ENCODE measurements around the gene SLAIN1.
"Not testable (repeated sequence)": the region's sequence is repeated elsewhere in the genome, so short reads cannot be mapped to it uniquely, and the experiment has no call there.

The SLAIN1 gene

DNA sequence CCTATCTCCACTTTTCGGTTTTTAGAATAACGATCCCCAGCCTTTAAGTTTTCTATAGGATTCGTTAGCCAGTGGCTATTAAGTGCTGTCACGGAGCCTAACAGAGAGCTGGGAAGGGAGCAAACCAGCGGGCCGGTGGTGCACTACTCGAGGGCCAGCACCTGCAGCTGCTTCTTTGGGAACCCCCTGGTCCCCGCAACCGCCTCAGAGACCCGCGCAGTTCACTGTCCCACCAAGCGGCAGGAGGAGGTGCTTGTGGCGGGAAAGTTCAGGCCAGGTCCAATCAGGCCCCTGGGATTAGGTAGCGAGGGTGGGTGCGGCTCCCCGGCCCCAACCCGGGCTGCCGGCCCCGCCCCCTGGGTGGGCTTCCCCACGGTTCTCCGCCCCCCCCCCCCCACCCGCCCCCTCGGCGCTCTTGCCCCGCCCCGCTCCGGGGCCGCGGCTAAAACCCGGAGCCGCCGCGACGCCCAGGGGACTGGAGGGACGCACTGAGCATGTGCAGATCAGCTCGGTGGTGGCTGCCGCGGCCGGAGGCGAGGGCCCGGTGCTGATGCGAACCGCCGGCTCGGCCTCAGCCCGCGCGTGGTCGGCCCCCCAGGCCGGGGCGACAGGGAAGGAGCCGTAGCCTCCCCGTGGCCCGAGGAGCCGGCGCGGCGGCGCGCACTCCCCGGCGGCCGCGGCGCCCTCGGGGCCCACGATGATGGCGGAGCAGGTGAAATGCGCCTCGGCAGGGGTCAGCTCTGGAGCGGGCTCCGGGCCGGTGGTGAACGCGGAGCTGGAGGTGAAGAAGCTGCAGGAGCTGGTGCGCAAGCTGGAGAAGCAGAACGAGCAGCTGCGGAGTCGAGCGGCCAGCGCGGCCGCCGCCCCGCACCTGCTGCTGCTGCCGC, at the start of gene SLAIN1:
TSS of gene SLAIN1 (plus strand) at position 471 of the 887 bp plus-strand sequence. CDS start at position 698, 227 bp downstream.
- in situ Hi-C loops (cut with MboI; ENCODE audit: low pct_unique_long_range_greater_than_20kb, low sequenced_read_pairs) = no loop called here
- peak; percentile 64 for DNase-seq

DNA sequence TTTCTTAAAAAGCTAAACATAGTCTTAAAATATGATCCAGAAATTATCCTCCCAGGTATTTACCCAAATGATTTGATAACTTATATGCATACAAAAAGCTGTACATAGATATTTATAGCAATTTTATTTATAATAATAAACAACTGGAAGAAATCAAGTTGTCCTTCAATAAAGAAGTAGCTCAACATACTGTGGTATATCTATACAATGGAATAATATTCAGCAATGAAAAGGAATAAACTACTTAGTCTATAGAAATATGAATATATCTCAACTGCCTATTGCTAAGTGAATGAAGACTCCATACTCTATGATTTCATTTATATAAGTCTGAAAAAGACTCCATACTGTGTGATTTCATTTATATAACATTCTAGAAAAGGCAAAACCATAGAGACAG, 47.1 kb upstream of the SLAIN1 start:
- no peak for DNase-seq
- in situ Hi-C loops (cut with MboI; ENCODE audit: low pct_unique_long_range_greater_than_20kb, low sequenced_read_pairs) = no loop called here

DNA sequence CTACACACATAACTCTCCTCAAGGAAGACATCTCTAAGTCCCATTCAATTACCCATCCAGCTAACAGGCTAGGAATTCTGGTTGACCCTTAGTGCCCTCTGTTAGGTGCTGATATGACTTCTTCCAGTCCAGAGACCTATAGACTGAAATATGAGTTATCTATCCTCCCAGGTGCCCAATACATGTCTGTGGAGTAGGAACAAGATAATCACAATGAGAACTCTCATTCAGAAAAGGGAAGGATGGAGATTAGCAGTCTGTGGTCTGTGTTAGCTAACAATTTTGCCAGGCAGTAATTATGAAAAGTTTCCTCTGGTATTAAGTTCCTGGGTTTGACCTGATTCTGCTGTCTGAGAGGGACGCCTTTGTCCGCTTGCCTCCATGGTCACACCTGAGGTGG, 44.2 kb upstream of the SLAIN1 start:
- in situ Hi-C loops (cut with MboI; ENCODE audit: low pct_unique_long_range_greater_than_20kb, low sequenced_read_pairs) = no loop called here
- no peak for DNase-seq

DNA sequence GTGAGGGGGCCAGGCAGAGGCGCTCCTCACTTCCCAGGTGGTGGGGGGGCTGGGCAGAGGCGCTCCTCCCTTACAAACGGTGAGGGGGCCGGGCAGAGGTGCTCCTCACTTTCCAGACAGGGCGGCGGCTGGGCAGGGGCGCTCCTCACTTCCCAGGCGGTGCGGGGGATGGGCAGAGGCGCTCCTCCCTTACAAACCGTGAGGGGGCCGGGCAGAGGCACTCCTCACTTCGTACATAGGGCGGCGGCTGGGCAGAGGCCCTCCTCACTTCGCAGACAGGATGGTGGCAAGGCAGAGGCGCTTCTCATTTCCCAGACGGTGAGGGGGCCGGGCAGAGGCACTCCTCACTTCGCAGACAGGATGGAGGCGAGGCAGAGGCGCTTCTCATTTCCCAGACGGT, 37.5 kb upstream of the SLAIN1 start:
- DNase-seq = not testable (repeated sequence)

DNA sequence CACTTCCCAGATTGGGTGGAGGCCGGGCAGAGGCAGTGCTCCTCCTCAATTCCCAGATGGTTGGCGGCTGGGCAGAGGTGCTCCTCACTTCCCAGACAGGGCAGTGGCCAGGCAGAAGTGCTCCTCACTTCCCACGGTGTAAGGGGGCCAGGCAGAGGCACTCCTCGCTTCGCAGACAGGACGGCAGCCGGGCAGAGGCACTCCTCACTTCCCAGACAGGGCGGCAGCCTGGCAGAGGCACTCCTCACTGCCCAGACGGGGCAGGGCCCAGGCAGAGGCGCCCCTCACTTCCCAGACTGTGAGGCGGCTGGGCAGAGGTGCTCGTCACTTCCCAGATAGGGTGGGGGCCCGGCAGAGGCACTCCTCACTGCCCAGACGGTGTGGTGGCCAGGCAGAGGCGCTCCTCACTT, 36.6 kb upstream of the SLAIN1 start:
- in situ Hi-C loops (cut with MboI; ENCODE audit: low pct_unique_long_range_greater_than_20kb, low sequenced_read_pairs) = no loop called here
- DNase-seq = no peak

More for the DNA sequence above, 37.5 kb upstream of the SLAIN1 start:
- in situ Hi-C loops (cut with MboI; ENCODE audit: low pct_unique_long_range_greater_than_20kb, low sequenced_read_pairs) = not testable (repeated sequence)

DNA sequence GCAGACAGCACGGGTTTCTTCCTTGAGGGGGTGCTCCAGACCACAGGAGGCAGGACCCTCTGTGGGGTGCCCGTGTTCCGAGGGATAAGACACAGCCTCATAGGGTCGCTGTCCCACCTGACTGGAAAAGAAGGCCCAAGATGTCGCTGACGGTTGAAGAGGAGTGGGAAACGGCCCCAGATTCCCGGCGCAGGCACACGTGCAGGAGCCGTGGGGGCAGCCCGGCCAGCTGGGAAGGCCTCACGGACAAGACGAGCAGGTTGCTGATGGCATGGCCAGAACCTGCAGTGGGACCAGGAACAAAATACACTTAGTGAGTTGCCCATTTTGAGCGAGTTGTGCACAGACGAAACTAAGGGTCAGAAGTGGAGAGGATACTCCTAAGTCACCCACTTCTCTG, 35.2 kb upstream of the SLAIN1 start:
- in situ Hi-C loops (cut with MboI; ENCODE audit: low pct_unique_long_range_greater_than_20kb, low sequenced_read_pairs) = not testable (repeated sequence)

DNA sequence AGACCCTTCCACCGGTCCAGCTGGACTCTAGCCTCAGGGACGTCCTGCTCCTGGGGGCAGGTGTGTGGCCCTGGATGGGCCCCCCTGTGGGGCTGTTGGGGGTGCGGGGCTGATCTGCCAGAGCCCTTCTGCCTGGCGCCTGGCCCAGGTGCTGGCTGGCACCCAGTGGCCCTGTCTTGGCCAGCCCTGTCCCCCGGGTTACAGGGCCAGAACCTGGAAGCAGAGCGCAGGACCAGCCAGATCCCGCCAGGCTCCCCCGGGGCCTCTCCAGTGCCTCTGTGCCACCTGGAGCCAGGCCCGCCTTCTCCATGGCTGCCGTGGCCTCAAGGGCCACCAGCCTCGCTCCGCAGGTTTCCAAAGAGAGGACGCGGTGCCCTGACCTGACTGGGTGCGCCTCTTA, 34.7 kb upstream of the SLAIN1 start:
- in situ Hi-C loops (cut with MboI; ENCODE audit: low pct_unique_long_range_greater_than_20kb, low sequenced_read_pairs); DNase-seq: not testable (repeated sequence)

More for the DNA sequence above, 35.2 kb upstream of the SLAIN1 start:
- DNase-seq = not testable (repeated sequence)

DNA sequence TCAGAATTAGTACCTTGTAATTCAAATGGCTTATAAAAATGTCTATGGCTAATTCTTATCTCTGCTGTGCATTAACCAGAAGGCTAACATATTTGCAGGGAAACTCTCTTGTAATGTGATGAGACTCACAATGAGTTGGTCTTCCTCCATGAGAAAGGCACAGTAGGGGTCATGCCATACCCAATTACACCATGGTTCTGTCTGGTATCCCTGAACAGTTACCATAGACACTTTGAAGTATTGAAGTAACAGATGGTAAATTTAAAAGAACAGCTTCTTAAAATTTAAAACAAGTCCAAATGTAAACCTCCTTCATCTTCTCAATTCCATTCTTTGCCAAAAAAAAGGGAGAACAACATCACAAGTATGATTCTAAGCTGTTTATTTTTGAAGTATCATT, 22.6 kb upstream of the SLAIN1 start:
- in situ Hi-C loops (cut with MboI; ENCODE audit: low pct_unique_long_range_greater_than_20kb, low sequenced_read_pairs) = no loop called here
- DNase-seq = no peak

DNA sequence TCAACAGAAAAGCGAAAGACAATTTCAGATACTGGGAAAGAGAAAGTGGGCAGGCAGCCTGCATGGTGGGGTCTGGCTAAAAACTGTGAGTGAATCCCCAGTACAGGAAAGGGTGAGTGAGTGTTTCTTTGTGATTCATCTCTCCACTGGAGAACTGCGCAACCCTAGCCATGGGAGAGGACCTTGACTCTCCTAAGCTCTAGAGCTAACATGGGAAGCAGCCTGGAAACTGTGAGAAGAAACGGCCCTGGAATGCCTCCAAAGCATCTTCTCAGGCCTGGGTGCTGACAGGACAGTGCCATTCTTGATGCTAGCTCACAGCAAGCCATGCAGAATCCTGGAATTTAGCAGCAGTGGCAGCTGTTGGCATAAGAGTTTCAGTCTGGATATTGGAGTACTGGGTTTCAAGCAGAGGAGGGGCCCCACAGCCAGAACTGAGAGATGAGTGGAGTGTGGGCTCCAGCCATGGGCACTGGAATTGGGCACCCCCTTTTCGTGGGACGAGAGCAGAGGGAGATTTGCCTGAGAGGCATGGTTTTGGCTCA, 18.7 kb upstream of the SLAIN1 start:
- no peak for DNase-seq
- in situ Hi-C loops (cut with MboI; ENCODE audit: low pct_unique_long_range_greater_than_20kb, low sequenced_read_pairs) = no loop called here

DNA sequence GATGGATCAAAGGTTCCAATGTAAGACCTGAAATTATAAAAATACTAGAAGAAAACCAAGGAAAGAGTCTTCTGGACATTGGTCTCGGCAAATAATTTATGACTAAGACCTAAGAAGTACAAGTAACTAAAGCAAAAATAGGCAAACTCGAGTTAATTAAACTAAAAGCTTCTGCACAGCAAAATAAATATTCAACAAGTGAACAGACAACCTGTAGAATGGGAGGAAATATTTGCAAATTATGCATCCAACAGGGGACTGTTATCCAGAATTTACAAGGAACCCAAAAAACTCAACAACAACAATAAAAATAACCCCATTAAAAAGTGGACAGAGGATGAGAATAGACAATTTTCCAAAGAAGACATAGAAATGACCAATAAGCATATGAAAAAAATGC, 9.7 kb upstream of the SLAIN1 start:
- in situ Hi-C loops (cut with MboI; ENCODE audit: low pct_unique_long_range_greater_than_20kb, low sequenced_read_pairs) = no loop called here
- no peak for DNase-seq

DNA sequence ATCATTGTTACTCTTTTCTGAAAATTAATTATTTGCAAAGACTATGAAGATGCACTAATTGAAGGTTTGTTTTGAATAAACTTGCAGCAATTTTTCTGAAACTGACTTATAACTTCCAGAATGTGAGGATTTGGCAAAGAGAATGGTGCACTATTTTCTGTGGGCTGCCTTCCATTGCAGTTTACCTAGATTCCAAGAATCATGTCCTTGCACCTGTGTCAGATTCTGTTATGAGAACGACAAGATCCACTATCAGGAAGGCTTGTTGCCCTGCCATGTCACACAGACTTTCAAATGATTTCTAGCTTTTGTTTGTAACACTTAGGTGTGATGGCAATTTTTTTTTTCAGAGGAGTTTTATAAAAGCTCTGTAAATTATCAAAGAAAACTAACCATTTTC, 5.6 kb upstream of the SLAIN1 start:
- in situ Hi-C loops (cut with MboI; ENCODE audit: low pct_unique_long_range_greater_than_20kb, low sequenced_read_pairs) = no loop called here
- no peak for DNase-seq

DNA sequence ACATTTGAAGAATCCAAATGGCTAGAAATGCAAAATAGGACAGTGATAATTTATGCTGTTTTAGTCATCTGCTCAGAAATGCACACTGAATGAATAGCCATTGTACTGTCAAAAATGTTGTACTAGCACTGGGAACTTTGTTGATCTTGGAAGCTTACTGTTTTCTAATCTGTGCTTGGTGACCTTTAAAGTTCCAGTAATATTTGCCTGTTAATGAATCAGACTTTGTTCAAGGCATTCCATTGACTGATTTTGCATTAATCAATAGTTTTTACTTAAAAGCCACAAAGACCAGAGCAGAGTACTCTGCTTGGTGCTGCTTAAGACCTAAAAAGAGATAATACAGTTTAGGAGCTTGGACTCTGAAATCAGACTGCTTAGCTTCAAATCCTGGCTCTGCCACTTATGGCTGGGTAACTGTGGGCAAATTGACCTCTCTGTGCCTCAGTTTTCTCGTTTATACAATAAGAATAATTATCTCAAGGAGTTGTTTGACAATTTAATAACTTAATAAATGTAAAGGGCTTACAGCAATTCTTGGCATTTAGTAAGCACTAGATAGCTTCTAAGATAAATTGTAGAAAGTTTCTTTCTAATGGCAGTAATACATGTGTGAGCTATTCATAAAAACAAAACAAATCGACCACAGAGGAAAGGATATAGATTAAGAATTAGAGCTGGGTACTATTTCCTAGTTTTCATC, 4.6 kb upstream of the SLAIN1 start:
- DNase-seq = no peak
- in situ Hi-C loops (cut with MboI; ENCODE audit: low pct_unique_long_range_greater_than_20kb, low sequenced_read_pairs) = no loop called here

DNA sequence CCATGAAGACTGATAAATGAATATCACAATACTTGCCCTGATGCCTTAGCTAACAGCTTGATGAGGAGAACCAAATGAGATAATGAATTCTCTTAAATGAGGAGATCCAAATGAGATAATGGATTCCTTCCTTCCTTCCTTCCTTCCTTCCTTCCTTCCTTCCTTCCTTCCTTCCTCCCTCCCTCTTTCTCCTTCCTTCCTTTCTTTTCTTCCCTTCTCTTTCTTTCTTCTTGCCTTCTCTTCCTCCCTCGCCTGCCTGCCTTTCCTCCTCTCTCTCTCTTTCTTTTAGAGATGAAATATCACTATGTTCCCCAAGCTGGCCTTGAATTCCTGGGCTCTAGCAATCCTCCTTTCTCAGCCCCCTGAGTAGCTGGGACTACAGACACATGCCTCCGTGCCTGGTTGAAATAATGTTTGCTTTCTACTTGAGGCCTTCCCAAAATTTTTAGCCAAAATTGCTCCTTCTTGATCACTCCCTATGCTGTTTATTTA, 4.0 kb upstream of the SLAIN1 start:
- DNase-seq = no peak
- in situ Hi-C loops (cut with MboI; ENCODE audit: low pct_unique_long_range_greater_than_20kb, low sequenced_read_pairs) = no loop called here

DNA sequence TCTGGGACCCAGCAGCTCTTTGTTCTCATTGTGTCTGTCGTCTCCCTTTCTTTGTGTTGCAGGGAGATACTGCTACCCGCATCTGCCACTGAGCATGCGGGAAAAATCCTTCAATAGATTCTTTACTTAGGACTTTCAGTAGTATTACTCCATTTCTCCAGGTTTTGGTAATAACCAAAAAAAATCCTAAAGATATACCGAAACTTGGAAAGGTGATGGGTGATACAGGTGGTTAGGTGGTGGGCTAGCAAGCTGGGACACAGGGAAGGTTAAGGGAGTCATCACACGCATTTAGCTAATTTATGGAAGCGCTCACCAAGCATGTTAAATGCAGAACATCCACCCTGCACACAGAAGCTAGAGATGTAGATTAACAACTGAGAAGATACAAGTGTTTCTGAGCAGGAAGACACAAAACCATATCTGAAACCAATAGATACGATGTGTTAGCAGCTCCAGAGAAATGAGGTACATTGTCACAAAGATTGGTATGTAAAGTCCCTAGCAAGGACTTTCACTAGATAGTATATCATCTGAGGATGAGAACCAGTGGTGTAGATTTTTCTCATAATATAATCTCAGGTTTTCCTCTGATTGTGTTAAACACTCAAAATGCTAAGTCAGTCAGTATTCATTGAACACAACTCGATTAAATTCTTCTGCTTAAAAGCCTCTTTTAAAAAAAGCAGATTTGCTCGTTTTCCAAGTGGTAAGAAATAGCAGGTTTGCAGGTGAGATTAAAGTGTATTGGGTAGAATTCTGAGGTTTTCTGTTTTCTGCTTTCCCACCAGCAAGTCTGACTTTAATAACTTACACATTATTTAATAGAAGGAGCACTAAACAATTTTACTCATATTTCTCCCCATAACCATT, 1.2 kb upstream of the SLAIN1 start:
- DNase-seq = peak; percentile 29
- in situ Hi-C loops (cut with MboI; ENCODE audit: low pct_unique_long_range_greater_than_20kb, low sequenced_read_pairs) = no loop called here

DNA sequence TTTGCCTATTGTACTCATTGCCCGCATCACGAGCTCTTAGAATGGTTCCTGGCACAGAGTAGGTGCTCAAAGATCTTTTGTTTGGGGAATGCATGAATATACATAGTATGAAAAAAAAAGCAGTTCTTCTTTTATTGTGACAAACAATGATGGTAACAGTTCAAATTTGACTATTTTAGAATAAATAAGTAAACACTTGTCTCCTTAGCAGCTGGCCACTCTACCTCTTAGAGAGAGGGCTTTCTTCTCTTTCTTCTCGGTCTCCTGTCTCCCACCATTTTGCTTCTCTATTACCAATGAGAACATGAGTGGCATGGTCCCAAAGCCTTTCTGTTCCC, 639 bp upstream of the SLAIN1 start:
- in situ Hi-C loops (cut with MboI; ENCODE audit: low pct_unique_long_range_greater_than_20kb, low sequenced_read_pairs) = no loop called here
- DNase-seq = no peak

DNA sequence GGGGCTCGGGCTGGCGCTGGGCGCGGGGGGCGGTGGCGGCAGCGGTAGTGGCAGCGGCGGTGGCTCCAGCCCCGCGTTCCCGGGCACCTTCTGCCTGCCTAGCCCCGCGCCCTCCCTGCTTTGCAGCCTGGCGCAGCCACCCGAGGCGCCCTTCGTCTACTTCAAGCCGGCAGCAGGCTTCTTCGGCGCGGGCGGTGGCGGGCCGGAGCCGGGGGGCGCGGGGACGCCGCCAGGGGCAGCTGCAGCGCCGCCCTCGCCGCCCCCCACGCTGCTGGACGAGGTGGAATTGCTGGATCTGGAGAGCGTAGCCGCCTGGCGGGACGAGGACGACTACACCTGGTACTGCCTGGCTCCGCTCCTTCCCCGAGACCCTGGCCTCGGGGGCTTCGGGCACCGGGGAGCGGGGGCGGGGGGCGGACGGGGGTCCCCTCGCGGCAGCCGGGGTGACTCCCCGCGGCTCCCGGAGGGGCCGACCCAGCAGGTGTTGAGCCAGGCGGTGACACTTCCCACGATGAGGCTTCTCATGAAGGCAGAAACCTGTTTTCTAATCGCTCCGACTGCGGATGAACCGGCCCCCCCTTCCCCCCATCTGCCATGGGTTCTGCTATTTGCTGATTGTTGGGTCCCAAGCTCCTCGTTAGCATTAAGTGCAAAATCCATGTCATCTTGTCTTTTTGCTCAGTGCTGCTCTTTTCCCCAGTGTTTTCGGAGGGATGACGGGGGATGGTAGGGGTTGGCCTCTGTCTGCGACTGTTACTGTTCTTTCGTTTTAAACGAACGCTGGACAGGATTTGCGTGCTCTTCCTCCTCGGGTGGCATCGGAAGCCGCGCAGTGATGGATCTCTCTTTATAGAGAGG, 943 bp downstream of the SLAIN1 start:
- DNase-seq = peak; percentile 71
- in situ Hi-C loops (cut with MboI; ENCODE audit: low pct_unique_long_range_greater_than_20kb, low sequenced_read_pairs) = no loop called here

DNA sequence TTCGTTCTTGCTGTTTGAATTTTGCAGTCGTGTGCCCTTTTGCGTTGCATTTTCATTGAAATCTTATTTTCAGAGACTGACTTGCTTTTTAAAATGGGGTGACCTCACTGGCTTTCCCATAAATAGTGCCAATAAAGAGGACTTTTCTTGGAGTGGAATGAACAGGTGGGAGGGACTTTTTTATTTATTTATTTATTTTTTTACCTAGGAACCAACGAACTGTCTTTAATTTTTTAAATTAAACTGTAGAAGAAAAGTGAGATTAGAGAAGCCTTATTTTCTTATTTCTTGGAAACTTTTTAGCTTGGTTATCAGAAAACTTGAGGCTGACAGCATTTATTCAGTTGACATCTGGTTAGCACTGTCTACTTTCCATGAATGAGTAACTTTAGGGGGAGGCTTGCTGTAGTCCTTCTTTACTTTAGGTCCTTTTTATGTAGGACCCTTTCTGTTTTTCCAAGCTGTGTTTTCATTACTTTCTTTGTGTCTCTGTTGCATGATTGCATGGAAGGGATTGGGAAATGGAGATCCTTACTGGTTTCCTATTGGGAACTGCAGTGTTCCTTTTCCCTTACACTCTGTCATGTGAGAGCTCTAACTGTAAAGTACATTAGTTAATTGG, 1.7 kb downstream of the SLAIN1 start:
- in situ Hi-C loops (cut with MboI; ENCODE audit: low pct_unique_long_range_greater_than_20kb, low sequenced_read_pairs) = no loop called here
- peak; percentile 9 for DNase-seq

DNA sequence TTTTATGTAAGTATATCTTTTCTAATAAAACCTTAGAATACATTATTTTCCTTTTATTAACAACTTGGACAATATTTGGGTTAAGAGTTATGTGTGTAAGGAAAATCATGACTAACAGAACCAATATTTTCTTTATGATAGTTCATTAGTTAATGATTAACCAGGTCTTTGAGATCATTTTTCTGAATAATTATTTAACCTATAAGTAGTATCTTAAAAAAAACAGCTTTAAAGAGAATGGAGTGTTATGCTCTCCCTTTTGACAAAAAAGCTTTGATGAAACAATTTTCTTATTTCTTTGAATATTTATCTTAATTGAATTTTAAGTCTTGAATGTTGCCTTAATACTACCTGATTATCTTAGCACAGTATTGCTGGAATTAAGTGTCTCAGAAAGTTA, 3.8 kb downstream of the SLAIN1 start:
- in situ Hi-C loops (cut with MboI; ENCODE audit: low pct_unique_long_range_greater_than_20kb, low sequenced_read_pairs) = no loop called here
- no peak for DNase-seq

Measured in KBM-7 (cell line).